GM12801 (cell line): ENCODE measurements around the gene BTBD16.

Experiments
- TF ChIP-seq, protein P1 (sequence below): IDR thresholded peaks from one replicate; pipeline ENCODE4 v1.5.1; 2011; ENCODE audit warnings: control low read depth; ENCODE audit not compliant: insufficient read length; ENCODE audit errors: extremely low read depth

Gene BTBD16

DNA sequence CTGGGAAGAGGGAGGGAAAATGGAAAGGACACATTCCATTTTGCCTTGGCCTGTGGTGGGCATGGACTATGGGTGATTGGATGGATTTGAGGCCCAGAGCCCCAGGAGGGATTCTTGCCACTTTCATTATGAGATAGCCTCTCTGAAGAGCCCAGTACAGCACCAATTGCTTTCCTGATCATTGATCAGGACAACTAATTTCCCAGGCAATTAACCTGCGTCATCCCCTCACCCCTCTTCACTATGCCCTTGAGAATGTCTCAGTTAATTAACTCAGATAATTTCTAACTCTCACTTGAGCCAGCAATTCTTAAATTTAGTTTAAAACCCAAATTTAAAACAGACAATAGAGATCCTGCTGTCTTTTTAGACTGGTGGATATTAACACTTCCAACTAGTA is 90.0 kb downstream of the BTBD16 start:
- TF ChIP-seq, protein P1, sequence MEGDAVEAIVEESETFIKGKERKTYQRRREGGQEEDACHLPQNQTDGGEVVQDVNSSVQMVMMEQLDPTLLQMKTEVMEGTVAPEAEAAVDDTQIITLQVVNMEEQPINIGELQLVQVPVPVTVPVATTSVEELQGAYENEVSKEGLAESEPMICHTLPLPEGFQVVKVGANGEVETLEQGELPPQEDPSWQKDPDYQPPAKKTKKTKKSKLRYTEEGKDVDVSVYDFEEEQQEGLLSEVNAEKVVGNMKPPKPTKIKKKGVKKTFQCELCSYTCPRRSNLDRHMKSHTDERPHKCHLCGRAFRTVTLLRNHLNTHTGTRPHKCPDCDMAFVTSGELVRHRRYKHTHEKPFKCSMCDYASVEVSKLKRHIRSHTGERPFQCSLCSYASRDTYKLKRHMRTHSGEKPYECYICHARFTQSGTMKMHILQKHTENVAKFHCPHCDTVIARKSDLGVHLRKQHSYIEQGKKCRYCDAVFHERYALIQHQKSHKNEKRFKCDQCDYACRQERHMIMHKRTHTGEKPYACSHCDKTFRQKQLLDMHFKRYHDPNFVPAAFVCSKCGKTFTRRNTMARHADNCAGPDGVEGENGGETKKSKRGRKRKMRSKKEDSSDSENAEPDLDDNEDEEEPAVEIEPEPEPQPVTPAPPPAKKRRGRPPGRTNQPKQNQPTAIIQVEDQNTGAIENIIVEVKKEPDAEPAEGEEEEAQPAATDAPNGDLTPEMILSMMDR, result no peak

DNA sequence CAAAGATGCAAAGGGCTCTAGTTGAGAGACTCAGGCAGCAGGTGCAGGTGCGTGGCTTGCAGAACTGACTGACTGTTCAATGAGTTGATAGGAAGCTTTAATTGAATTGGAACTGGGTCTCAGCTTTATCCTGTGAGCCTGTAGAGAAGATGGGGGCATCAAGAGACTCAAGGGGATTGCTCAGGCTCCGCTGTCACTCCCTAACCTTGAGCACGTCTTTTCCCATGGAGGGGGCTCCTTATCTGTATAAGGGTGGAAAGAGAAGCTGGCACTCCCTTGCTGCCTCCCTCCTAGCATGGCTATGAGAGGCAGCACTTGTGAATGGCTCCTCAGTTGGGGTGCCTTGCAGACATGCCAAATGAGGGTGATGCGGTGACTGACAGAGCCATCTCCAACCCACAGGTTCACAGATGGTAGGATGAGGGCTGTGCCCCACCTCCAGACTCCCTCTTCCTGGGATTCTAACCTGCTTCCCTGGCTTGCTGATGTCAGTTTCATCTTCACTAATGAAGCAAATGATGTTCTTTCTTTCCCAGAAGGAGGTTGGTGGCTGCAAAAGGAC is 91.0 kb downstream of the BTBD16 start:
- TF ChIP-seq, protein P1, result no peak

DNA sequence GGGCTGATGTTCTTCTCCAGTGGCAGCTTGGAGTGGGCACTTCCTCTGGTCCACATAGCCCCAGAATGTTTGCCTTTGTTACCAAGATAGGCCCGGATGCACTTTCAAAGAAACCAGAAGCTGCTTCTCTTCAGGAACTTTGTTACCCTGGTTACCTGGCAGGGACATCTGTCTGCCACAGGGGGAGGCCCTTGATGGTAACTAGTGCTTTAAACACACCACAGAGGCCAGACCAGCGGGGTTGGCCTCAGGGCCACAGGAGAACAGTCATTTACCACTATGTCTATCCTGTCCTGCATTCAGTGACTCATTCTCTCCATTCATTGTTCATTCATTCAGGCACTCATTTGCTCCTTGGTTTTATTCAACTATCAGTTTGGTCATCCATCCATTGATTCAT is 91.5 kb downstream of the BTBD16 start:
- TF ChIP-seq, protein P1, result no peak

DNA sequence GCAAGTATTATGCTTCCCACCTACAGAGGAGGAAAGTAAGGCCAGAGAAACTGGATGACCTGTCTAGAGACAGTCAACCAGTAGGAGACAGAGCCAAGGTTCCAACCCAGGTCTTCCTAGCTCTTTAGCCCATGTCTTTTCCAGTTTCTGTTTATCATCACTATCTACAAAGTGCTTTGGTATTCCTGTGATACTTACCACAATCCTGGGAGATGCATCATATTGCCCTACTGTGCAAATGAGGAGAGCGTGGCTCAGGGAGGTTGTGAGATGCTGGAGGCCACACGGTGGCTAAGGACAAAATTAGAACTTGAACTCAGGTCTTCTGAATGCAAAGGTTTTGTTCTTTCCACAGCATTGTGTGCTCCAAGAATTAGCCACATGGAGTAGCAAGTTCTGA is 92.2 kb downstream of the BTBD16 start:
- TF ChIP-seq, protein P1, result no peak

DNA sequence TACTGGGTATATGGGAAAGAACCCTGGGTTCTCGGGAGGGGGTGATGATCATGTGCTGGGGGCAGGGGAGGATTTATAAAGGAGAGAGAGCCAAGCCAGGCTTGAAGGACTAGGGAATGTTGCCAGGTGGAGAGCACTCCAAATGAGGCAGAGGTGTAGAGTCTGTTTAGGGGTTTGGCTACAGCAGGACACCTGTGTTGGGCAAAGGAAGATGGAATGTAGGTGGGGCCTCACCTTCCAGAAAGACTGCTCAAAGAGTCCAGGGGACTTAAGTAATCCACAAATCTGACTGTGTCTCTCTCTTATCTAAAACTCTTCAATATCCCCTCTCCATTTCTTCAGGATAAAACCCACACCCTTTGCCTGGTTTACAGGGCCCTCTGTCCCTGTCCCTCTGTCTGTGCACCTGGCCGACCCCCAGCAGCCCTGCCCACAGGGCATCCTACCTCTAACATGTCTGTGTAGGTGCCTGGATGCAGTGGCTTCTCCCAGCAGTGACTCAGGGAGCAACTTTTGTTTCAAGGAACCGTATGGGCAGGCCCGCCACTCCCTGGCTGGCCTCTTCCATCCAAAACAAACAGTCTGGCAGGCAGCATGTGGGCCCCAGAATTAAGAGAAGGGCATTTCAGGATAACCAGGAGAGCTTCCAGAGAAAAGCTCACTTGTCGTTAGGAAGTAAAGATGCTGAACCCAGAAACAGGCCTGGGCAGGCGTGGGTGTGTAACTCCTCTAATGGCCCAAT is 92.8 kb downstream of the BTBD16 start:
- TF ChIP-seq, protein P1, result no peak

DNA sequence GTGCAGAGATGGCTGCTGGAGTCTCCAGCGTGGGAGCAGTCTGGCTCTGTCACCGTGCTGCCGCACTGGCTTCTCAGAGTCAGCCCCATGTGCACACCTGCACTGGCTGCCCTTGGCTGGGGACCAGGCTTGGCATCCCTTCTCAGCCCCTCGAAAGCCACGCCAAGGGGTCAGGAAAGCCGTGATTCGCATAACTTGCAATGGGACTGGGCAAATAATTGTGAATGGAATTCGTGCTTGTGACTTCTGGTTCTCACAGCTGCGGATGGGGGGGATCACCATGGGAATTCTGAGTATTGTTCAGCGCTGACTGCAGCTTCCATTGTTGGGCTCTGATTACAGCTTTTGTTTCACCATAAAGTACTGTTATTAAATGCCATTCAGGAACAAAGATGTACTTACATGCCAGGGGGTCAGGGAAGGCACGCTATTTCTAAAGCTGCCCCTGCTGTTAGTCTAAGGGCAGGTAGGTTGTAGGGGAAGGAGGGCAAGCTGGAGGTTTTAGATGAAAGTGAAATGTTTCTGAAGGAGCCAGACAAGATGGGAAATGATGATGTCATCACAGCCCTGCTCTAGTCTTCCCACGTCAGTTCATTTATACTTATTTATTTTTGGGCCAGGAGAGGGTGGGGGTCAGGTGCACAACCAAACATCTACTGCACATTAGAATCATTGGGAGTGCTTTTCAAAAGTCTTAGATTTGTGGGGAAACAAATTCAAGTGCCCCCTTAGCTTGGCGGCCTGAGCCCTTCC is 97.6 kb downstream of the BTBD16 start:
- TF ChIP-seq, protein P1, result no peak

DNA sequence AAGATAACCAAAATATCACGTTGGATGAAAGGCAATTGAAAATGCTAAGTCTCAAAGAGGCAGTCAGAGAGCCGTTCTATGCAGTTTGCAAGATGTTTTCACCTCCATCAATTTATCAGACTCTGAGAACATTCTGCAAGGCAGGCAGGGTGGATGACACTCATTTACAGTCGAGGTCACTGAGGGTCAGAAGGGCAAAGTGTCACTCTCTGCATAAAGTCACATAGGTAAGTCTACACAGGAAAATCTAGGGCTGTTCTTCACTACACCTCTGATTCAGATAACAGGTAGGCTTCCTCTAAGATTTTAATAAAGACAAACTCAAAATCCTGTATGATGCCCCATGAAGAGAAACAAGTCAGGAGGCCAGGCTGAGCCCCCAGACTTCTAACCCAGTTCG is 102.0 kb downstream of the BTBD16 start:
- TF ChIP-seq, protein P1, result no peak
